ENCODE data around the gene PSMB7.
A peak's percentile ranks its signal among the peaks of the same experiment; 100 is the strongest.

PSMB7 gene

DNA sequence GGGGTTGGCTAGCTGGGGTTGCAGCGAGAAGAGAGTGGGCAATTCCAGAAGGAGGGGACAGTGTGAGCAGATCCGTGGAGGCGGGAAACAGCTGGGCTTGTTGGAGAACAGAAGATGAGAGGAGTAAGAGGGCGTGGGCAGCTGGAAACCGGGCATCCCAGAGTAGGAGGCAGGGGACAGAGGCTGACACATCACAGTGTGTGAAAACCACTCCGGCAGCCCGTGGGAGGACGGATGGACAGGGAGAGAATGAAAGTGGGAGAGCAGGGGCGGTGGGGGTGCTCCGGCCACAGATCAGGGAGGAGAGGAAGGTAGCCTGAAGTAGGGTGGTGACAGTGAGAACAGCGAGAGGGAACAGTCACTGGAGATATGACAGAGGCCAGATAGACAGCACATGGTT, 8.3 kb upstream of the PSMB7 start:
- no peak for TF ChIP-seq ZFX (IDR thresholded peaks at IDR 0.05)
- TF ChIP-seq, protein P1, sequence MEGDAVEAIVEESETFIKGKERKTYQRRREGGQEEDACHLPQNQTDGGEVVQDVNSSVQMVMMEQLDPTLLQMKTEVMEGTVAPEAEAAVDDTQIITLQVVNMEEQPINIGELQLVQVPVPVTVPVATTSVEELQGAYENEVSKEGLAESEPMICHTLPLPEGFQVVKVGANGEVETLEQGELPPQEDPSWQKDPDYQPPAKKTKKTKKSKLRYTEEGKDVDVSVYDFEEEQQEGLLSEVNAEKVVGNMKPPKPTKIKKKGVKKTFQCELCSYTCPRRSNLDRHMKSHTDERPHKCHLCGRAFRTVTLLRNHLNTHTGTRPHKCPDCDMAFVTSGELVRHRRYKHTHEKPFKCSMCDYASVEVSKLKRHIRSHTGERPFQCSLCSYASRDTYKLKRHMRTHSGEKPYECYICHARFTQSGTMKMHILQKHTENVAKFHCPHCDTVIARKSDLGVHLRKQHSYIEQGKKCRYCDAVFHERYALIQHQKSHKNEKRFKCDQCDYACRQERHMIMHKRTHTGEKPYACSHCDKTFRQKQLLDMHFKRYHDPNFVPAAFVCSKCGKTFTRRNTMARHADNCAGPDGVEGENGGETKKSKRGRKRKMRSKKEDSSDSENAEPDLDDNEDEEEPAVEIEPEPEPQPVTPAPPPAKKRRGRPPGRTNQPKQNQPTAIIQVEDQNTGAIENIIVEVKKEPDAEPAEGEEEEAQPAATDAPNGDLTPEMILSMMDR (conservative IDR thresholded peaks at IDR 0.05) = no peak

DNA sequence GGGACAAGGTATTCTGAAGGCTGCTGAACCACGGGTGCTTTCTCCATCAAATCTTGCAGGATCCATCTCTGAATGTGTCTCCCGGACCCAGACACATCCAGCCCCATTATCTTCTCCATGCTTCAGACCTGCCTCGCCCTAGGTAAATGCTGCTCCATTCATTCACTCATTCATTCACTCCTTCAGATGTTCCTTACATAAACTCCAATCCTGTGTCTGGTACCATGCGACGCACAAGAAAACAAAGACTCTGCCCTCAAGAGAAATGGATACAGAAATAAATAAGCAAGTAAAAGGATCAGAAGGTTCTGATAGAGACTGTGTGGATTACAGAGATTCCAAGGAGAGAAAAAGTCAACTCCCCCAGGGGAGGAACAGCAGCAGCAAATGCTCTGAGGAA, 7.9 kb upstream of the PSMB7 start:
- no peak overlapping the region for H3K27ac ChIP-seq
- TF ChIP-seq, protein P1 (conservative IDR thresholded peaks at IDR 0.05) = no peak
- TF ChIP-seq ZFX (IDR thresholded peaks at IDR 0.05) = no peak

More for the DNA sequence above, 8.3 kb upstream of the PSMB7 start:
- no peak overlapping the region for H3K27ac ChIP-seq

DNA sequence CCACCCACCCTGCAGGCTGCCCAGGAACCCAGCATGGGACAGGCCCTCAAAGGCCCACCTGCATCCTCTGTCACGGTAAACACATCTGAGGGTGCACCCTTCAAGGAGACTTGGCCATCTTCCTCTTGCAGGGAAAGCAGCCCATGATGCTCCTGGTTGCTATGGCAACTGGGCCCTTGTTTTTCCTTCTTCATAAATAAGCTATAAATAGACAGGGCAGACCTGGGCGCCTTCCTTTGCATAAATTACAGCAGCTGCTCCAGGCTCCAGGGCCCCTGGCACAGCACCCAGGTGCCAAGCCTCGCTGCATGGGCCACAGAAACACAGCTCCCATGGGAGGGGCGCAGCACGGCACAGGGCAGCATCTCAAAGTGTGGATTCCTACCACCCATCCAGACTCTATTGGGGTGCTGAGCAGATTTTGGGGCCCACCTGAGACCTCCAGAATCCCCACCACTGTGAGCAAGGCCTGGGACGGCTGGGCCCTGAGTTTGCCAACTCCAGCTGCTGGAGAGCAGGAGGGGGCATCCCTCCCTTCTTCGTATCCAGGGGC, 5.8 kb upstream of the PSMB7 start:
- TF ChIP-seq, protein P1 (conservative IDR thresholded peaks at IDR 0.05) = no peak
- no peak for TF ChIP-seq ZFX (IDR thresholded peaks at IDR 0.05)
- no peak overlapping the region for H3K27ac ChIP-seq

DNA sequence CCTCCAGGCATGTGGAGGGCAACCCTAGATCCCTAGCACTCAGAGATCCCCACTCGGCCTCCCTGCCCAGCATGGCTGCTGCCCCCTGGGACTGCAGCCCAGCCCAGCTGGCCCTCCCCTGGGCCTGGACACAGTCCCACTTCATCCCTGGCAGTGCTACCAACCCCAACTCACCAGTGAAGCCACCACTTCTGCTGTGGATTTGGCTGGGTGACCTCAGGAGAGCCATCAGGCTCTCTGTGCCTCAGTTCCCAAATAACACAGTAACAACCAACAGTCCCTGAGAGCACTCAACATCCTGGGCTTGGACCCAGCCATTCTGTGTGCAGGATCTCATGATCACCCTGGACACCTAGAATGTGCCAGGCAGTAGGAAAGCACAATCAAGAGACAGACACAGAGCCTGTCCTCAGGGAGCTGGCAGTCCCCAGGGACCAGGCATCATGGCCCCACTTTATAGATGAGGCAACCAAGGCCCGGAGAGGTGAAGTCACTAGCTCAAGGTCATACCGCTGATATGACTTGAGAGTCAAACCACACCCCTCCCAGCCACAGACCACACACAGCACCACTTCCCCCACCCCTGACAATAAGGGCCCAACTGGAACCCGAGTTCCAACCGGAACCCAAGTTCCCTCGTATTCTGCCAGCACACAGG, 4.7 kb upstream of the PSMB7 start:
- no peak for TF ChIP-seq ZFX (IDR thresholded peaks at IDR 0.05)
- TF ChIP-seq, protein P1 (conservative IDR thresholded peaks at IDR 0.05) = peak; percentile 76
- no peak overlapping the region for H3K27ac ChIP-seq

DNA sequence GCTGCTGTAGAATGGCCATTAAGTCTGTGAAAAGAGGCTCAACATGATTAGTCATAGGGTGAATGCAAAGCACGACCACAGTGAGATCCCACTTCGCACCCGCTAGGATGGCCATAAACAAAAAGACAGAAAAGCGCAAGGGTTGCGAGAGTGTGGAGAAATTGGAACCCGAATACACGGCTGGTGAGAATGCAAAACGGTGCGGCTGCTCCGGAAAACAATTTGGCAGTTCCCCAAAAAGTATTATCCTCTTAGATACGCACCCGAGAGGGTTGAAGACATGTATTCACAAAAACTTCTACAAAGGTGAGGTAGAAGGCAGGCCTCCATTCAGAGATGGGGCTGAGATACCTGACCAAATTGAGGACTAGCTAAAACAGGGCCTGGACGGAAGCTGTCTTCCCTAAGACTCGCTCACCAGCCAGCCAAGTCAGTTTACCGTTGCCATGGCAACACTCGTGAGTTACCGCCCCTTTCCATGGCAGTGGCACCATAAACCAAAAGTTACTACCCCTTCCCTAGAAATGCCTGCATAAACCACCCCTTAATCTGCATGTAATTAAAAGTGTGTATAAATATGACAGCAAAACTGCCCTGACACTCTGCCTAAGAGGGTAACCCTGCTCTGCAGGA, 726 bp upstream of the PSMB7 start:
- no peak for TF ChIP-seq ZFX (IDR thresholded peaks at IDR 0.05)
- TF ChIP-seq, protein P1 (conservative IDR thresholded peaks at IDR 0.05) = 0 out of 2 replicates have a peak, but pooled peaks have one; percentile 61
- peak overlapping the region; percentile 87 for H3K27ac ChIP-seq

DNA sequence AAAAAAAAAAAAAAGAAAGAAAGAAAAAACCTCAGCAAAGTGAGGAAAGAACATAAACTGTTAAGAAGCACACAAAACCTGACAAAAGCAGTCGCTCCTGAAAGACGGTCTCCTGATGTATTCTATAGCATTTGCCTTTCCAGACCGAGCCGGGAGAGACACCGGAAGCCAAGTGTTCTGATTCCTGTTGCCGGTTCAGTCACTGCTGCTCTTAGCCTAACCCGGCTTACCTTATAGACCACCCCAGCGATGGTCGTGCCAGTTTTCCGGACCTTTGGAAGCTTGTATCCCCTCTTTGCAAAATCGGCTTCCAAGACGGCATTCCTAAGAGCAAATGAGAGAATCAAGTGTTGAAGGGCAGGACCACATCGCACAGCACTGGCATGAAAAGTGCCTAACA, 630 bp downstream of the PSMB7 start:
- no peak for TF ChIP-seq ZFX (IDR thresholded peaks at IDR 0.05)
- TF ChIP-seq, protein P1 (conservative IDR thresholded peaks at IDR 0.05) = no peak

DNA sequence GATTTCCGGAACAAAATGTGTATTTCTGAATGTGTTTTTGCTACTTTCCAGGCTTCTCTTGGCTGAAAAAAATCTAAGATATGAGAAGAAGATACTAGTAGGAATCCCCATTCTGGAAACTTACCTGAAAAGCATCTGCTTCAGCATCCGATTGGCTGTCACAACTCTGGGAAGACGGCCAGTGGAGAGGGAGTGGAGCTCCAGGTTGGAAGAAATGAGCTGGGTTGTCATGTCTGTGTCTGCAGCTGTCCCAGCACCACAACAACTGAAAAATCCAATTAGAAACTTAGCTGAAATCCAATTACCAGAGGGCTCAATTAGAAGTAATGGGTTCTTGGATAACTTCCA, 3.0 kb downstream of the PSMB7 start:
- H3K27ac ChIP-seq = no peak overlapping the region
- TF ChIP-seq, protein P1 (conservative IDR thresholded peaks at IDR 0.05) = no peak
- no peak for TF ChIP-seq ZFX (IDR thresholded peaks at IDR 0.05)

More for the DNA sequence above, 630 bp downstream of the PSMB7 start:
- H3K27ac ChIP-seq = peak overlapping the region; percentile 87
